Sigmoid colon (tissue), 7 donors: ENCODE data around the gene KCNAB2. TPM values are rescaled to one million over a fixed set of nuclear protein-coding genes. Genes with fewer than 3 reads are reported as not detected.

Experiments used
- DNase-seq: peaks from one replicate; pipeline ENCODE4 v3.0.0-alpha.2; 2019
- H3K27ac ChIP-seq, 4 donors: fragments of 200-600 bp; sonication (generic); one replicate each; pipeline ENCODE4 v1.5.1; 2016 to 2019; ENCODE audit warnings: mild to moderate bottlenecking in 1 of 4
- H3K27me3 ChIP-seq, 3 donors: fragments of 200-600 bp; sonication (generic); one replicate each; pipeline ENCODE4 v1.5.1; 2019; ENCODE audit warnings: mild to moderate bottlenecking in 1 of 3
- H3K36me3 ChIP-seq, 4 donors: fragments of 200-600 bp; sonication (generic); one replicate each; pipeline ENCODE4 v1.5.1; 2016 to 2019
- H3K4me1 ChIP-seq, 4 donors: fragments of 200-600 bp; sonication (generic); one replicate each; pipeline ENCODE4 v1.5.1; 2017 to 2019
- H3K4me3 ChIP-seq, 4 donors: fragments of 200-600 bp; sonication (generic); one replicate each; pipeline ENCODE4 v1.5.1; 2017 to 2019; ENCODE audit warnings: mild to moderate bottlenecking in 2 of 4, moderate library complexity in 1 of 4
- H3K9me3 ChIP-seq, 4 donors: fragments of 200-600 bp in 3 of 4; sonication (generic) in 3 of 4; one replicate each; pipeline versions ENCODE4 v1.5.1 to v1.6.1; 2013 to 2019
- CTCF ChIP-seq, 4 experiments: fragments of 450-650 bp in 3 of 4; fragments of 200-600 bp in 1 of 4; IDR thresholded peaks; one replicate each; pipeline ENCODE4 v1.5.1; 2016 to 2019; ENCODE audit warnings: antibody characterized with exemption in 4 of 4, mild to moderate bottlenecking in 3 of 4, moderate library complexity in 2 of 4
- EP300 ChIP-seq, 4 donors: sonication (generic); formaldehyde crosslinking; IDR thresholded peaks; one replicate each; pipeline ENCODE4 v1.6.1; 2017; ENCODE audit warnings: antibody characterized with exemption in 4 of 4
- POLR2A ChIP-seq, 2 donors: fragments of 450-650 bp; IDR thresholded peaks; one replicate each; pipeline ENCODE4 v1.6.1; 2016; ENCODE audit warnings: antibody characterized with exemption in 2 of 2, mild to moderate bottlenecking in 2 of 2, moderate library complexity in 2 of 2
- POLR2AphosphoS5 ChIP-seq, 4 donors: sonication (generic); formaldehyde crosslinking; IDR thresholded peaks; one replicate each; pipeline ENCODE4 v1.6.1; 2017; ENCODE audit warnings: antibody characterized with exemption in 4 of 4
- WGBS, 2 donors: extraction: QIAGEN DNeasy Blood & Tissue Kit; methylation state at CpG; one replicate each; pipeline ENCODE4 v1.1.7; 2013; 5-methylcytosine and 5-hydroxymethylcytosine counted together
- intact Hi-C: fragments of 100-400 bp; cut with DNase I; formaldehyde crosslinking; loops from one replicate; pipeline ENCODE4 v1.15.1; 2023
- polyA plus RNA-seq, 3 donors: library from polyadenylated mRNA; stranded (reverse); fragments of 200-250 nt; gene quantifications; one replicate each; pipeline ENCODE4 v1.2.3, GENCODE V29; 2013
- total RNA-seq, 4 donors: library from RNA; depleted of rRNA; stranded (reverse); fragments of >200 nt; gene quantifications; one replicate each; pipeline ENCODE4 v1.1.0, GENCODE V29; 2016
- donor health status: healthy with polysubstance abuse.
- donor health status: Bipolar disorder and iron deficiency.
- donor health status: healthy.

KCNAB2 gene
- total and polyA plus RNA-seq, 7 donors: 3.0 to 23.5 (median 7.7) TPM

DNA sequence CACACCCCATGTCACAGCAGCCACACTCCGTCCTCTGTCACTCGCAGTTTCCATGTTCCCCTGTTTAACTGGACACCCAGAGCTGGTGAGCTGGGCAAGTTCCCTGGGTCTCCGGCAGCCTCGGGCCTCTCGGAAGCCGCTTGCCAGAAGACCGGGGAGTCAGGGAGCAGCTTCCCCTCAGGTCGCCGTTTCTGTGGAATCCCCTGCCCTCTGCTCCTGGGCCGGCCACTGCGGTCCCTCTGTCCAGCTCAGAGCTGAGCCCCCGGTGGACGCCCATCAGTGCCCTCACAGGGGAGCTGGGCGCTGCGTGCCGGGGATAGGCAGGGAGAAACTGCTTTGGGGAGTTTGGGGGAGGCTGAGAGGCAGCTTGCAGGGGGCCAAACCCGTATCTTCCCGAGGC is 37.7 kb downstream of the KCNAB2 start:
- intact Hi-C loops: no loop called here
- WGBS, 2 donors: 81 to 88% methylated on average over 18 of the region's 18 CpGs
- peak overlapping the region in 2 of 4 donors; percentile 8 for H3K27ac ChIP-seq
- no peak for TF ChIP-seq POLR2AphosphoS5 (IDR thresholded peaks at IDR 0.05)
- TF ChIP-seq POLR2A (IDR thresholded peaks at IDR 0.05): no peak
- TF ChIP-seq EP300 (IDR thresholded peaks at IDR 0.05): no peak
- no peak for TF ChIP-seq CTCF (IDR thresholded peaks at IDR 0.05)
- H3K36me3 ChIP-seq: no peaks in the 10 kb centered on the region
- H3K4me3 ChIP-seq: no peak overlapping the region
- H3K27me3 ChIP-seq: no peaks in the 10 kb centered on the region
- no peak for DNase-seq
- peaks cover 0 to 26% (median 23%) of the 10 kb centered on the region in 4 donors for H3K4me1 ChIP-seq
- no peaks in the 10 kb centered on the region for H3K9me3 ChIP-seq

GRCh38 chr1:6083801-6084446 is 38.2 kb downstream of the KCNAB2 start:
- no peak for DNase-seq
- Histone ChIP-seq H3K27ac (peak overlapping the region in 1 of 4 donors; percentile 8), H3K36me3 (no peaks in the 10 kb centered on the region), H3K4me3 (no peak overlapping the region), H3K9me3 (no peaks in the 10 kb centered on the region), H3K4me1 (peaks cover 0 to 26% (median 23%) of the 10 kb centered on the region in 4 donors), H3K27me3 (no peaks in the 10 kb centered on the region)
- TF ChIP-seq POLR2A (IDR thresholded peaks at IDR 0.05): no peak
- TF ChIP-seq EP300 (IDR thresholded peaks at IDR 0.05): no peak
- intact Hi-C loops: no loop called here
- WGBS, 2 donors: 75 to 76% methylated on average over 12 of the region's 12 CpGs

GRCh38 chr1:6084781-6085495 is 39.2 kb downstream of the KCNAB2 start:
- no peaks in the 10 kb centered on the region for H3K27me3 ChIP-seq
- WGBS, 2 donors: 87 to 94% methylated on average over 18 of the region's 18 CpGs
- no peaks in the 10 kb centered on the region for H3K9me3 ChIP-seq
- intact Hi-C loops: no loop called here
- H3K4me1 ChIP-seq: peaks cover 0 to 26% (median 23%) of the 10 kb centered on the region in 4 donors
- H3K36me3 ChIP-seq: no peaks in the 10 kb centered on the region
- DNase-seq: no peak
- no peak overlapping the region for H3K4me3 ChIP-seq
- H3K27ac ChIP-seq: no peak overlapping the region
- TF ChIP-seq CTCF (IDR thresholded peaks at IDR 0.05): no peak
- TF ChIP-seq POLR2A (IDR thresholded peaks at IDR 0.05): no peak
- TF ChIP-seq POLR2AphosphoS5 (IDR thresholded peaks at IDR 0.05): no peak
- TF ChIP-seq EP300 (IDR thresholded peaks at IDR 0.05): no peak

GRCh38 chr1:6085666-6086065 is 40.0 kb downstream of the KCNAB2 start:
- intact Hi-C loops: no loop called here
- DNase-seq: no peak
- Histone ChIP-seq H3K36me3 (no peaks in the 10 kb centered on the region), H3K27ac (no peak overlapping the region), H3K9me3 (no peaks in the 10 kb centered on the region), H3K27me3 (no peaks in the 10 kb centered on the region), H3K4me3 (no peak overlapping the region), H3K4me1 (peaks cover 0 to 21% (median 17%) of the 10 kb centered on the region in 4 donors)
- WGBS, 2 donors: 72 to 89% methylated on average over 13 of the region's 13 CpGs
- TF ChIP-seq POLR2AphosphoS5 (IDR thresholded peaks at IDR 0.05): no peak
- no peak for TF ChIP-seq EP300 (IDR thresholded peaks at IDR 0.05)
- TF ChIP-seq CTCF (IDR thresholded peaks at IDR 0.05): no peak
- no peak for TF ChIP-seq POLR2A (IDR thresholded peaks at IDR 0.05)

DNA sequence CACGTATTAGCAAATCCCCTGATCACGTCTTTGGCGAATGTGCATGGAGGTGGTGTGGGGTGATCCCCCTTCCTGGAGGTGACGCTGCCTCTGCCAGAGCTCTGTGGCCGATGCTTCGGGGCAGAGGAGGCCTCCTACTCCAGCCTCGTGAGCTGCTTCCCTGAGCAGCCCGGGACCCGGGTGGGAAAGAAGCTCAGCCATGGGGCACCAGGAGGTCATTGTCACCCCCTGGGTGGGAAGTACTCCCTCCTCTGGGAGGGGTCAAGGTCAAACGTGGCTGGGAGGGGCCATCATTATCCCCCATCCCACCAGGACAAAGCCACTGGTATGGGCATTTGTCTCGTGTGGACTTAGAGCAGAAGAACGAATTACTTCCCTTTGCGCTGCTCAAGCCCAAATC is 40.7 kb downstream of the KCNAB2 start:
- intact Hi-C loops: no loop called here
- H3K36me3 ChIP-seq: no peaks in the 10 kb centered on the region
- no peaks in the 10 kb centered on the region for H3K27me3 ChIP-seq
- TF ChIP-seq CTCF (IDR thresholded peaks at IDR 0.05): no peak
- TF ChIP-seq EP300 (IDR thresholded peaks at IDR 0.05): no peak
- no peak for TF ChIP-seq POLR2AphosphoS5 (IDR thresholded peaks at IDR 0.05)
- TF ChIP-seq POLR2A (IDR thresholded peaks at IDR 0.05): no peak
- no peak overlapping the region for H3K27ac ChIP-seq
- H3K4me3 ChIP-seq: no peak overlapping the region
- H3K9me3 ChIP-seq: no peaks in the 10 kb centered on the region
- DNase-seq: no peak
- 71 to 87% methylated on average over 13 of the region's 13 CpGs for WGBS, 2 donors
- H3K4me1 ChIP-seq: peaks cover 0 to 21% (median 17%) of the 10 kb centered on the region in 4 donors
